ENCODE results near the gene DGKI. TPM values are rescaled to one million over a fixed set of nuclear protein-coding genes. Genes with fewer than 3 reads are reported as not detected.

Gene DGKI
- total and polyA plus RNA-seq, 4 donors: 0.03 to 1.5 (median 0.33) TPM

GRCh38 chr7:137818036-137818435, 28.7 kb downstream of the DGKI start:
- no peaks in the 10 kb centered on the region for H3K9me3 ChIP-seq (ENCODE audit: control insufficient read depth in 4 of 4, insufficient read depth in 3 of 4, low read length in 3 of 4)

GRCh38 chr7:137816696-137817320, 30.0 kb downstream of the DGKI start:
- WGBS, 2 donors: 57 to 63% methylated on average over 5 of the region's 5 CpGs
- Histone ChIP-seq H3K27ac (ENCODE audit: low read depth in 1 of 2, low read length in 1 of 2) (no peak overlapping the region), H3K36me3 (ENCODE audit: control insufficient read depth in 4 of 4, insufficient read depth in 4 of 4, low read length in 4 of 4) (no peaks in the 10 kb centered on the region), H3K4me1 (ENCODE audit: control insufficient read depth in 5 of 5, insufficient read depth in 5 of 5, low read length in 5 of 5) (peaks cover 0 to 14% (median 6%) of the 10 kb centered on the region in 5 donors), H3K27me3 (ENCODE audit: control insufficient read depth in 3 of 3, insufficient read depth in 3 of 3, low read length in 2 of 3) (no peaks in the 10 kb centered on the region), H3K4me3 (no peak overlapping the region), H3K9ac (ENCODE audit: insufficient read depth in 1 of 2, low read length in 2 of 2) (no peak overlapping the region), H3K9me3 (ENCODE audit: control insufficient read depth in 4 of 4, insufficient read depth in 3 of 4, low read length in 3 of 4) (no peaks in the 10 kb centered on the region)
- no peak for ATAC-seq (ENCODE audit: insufficient read depth, low FRiP score)
- TF ChIP-seq CTCF (IDR thresholded peaks at IDR 0.05; ENCODE audit: control extremely low read depth, extremely low read depth): no peak
- DNase-seq: peak in 2 of 3 donors; percentile 26 to 42

More at GRCh38 chr7:137818036-137818435, 28.7 kb downstream of the DGKI start:
- TF ChIP-seq CTCF (IDR thresholded peaks at IDR 0.05; ENCODE audit: control extremely low read depth, extremely low read depth): no peak
- Histone ChIP-seq H3K27ac (ENCODE audit: low read depth in 1 of 2, low read length in 1 of 2) (no peak overlapping the region), H3K4me3 (no peak overlapping the region), H3K36me3 (ENCODE audit: control insufficient read depth in 4 of 4, insufficient read depth in 4 of 4, low read length in 4 of 4) (no peaks in the 10 kb centered on the region), H3K4me1 (ENCODE audit: control insufficient read depth in 5 of 5, insufficient read depth in 5 of 5, low read length in 5 of 5) (peaks cover 0 to 14% (median 6%) of the 10 kb centered on the region in 5 donors), H3K27me3 (ENCODE audit: control insufficient read depth in 3 of 3, insufficient read depth in 3 of 3, low read length in 2 of 3) (no peaks in the 10 kb centered on the region), H3K9ac (ENCODE audit: insufficient read depth in 1 of 2, low read length in 2 of 2) (no peak overlapping the region)
- 71 to 79% methylated on average over 2 of the region's 2 CpGs for WGBS, 2 donors
- ATAC-seq (ENCODE audit: insufficient read depth, low FRiP score) (no peak), DNase-seq (peak in 2 of 3 donors; percentile 61 to 72)

GRCh38 chr7:137813541-137813940, 33.2 kb downstream of the DGKI start:
- no peak for ATAC-seq (ENCODE audit: insufficient read depth, low FRiP score)
- no peak for DNase-seq
- H3K27me3 ChIP-seq (ENCODE audit: control insufficient read depth in 3 of 3, insufficient read depth in 3 of 3, low read length in 2 of 3): no peaks in the 10 kb centered on the region
- H3K27ac ChIP-seq (ENCODE audit: low read depth in 1 of 2, low read length in 1 of 2): no peak overlapping the region
- H3K9me3 ChIP-seq (ENCODE audit: control insufficient read depth in 4 of 4, insufficient read depth in 3 of 4, low read length in 3 of 4): no peaks in the 10 kb centered on the region
- 87 to 88% methylated on average over 1 of the region's 1 CpG for WGBS, 2 donors
- H3K36me3 ChIP-seq (ENCODE audit: control insufficient read depth in 4 of 4, insufficient read depth in 4 of 4, low read length in 4 of 4): no peaks in the 10 kb centered on the region
- H3K4me3 ChIP-seq: no peak overlapping the region
- H3K4me1 ChIP-seq (ENCODE audit: control insufficient read depth in 5 of 5, insufficient read depth in 5 of 5, low read length in 5 of 5): no peaks in the 10 kb centered on the region
- no peak overlapping the region for H3K9ac ChIP-seq (ENCODE audit: insufficient read depth in 1 of 2, low read length in 2 of 2)
- TF ChIP-seq CTCF (IDR thresholded peaks at IDR 0.05; ENCODE audit: control extremely low read depth, extremely low read depth): no peak

- TF ChIP-seq CTCF (IDR thresholded peaks at IDR 0.05; ENCODE audit: control extremely low read depth, extremely low read depth): no peak
- H3K9ac ChIP-seq (ENCODE audit: insufficient read depth in 1 of 2, low read length in 2 of 2): no peak overlapping the region
- no peaks in the 10 kb centered on the region for H3K4me1 ChIP-seq (ENCODE audit: control insufficient read depth in 5 of 5, insufficient read depth in 5 of 5, low read length in 5 of 5)
- DNase-seq (no peak), ATAC-seq (ENCODE audit: insufficient read depth, low FRiP score) (no peak)
- no peaks in the 10 kb centered on the region for H3K9me3 ChIP-seq (ENCODE audit: control insufficient read depth in 4 of 4, insufficient read depth in 3 of 4, low read length in 3 of 4)
- H3K36me3 ChIP-seq (ENCODE audit: control insufficient read depth in 4 of 4, insufficient read depth in 4 of 4, low read length in 4 of 4): no peaks in the 10 kb centered on the region
- H3K27ac ChIP-seq (ENCODE audit: low read depth in 1 of 2, low read length in 1 of 2): no peak overlapping the region
- H3K27me3 ChIP-seq (ENCODE audit: control insufficient read depth in 3 of 3, insufficient read depth in 3 of 3, low read length in 2 of 3): no peaks in the 10 kb centered on the region
- no peak overlapping the region for H3K4me3 ChIP-seq
- WGBS, 2 donors: 80 to 82% methylated on average over 2 of the region's 2 CpGs
Measured at GRCh38 chr7:137810248-137810647, 36.5 kb downstream of the DGKI start.

All from lung (tissue), 12 donors.